ENCODE results near the gene HAAO.

The HAAO gene

DNA sequence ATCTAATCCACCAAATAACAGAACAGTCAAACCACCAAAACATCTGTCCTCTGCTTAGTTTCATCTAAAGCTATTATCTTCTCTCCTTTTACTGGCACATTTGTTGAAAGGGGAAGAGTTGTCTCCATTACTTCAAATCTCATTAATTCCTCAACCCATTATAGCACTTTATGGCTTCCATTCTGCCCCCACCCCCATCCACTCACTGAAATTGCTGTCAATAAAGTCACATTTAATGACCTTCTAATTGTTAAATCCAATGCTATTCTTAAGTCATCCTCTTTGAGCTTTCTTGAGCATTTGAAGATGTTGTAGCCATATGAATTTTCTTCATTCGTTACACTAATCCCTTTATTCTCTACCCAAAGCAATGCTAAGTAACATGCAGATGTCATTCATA, 33.6 kb downstream of the HAAO start:
- TF ChIP-seq TEAD4 (IDR thresholded peaks at IDR 0.05) (no peak), FOXM1 (IDR thresholded peaks at IDR 0.05; ENCODE audit: borderline replicate concordance, low read depth) (no peak), RAD21 (IDR thresholded peaks at IDR 0.05; ENCODE audit: low read depth) (no peak), EGR1 (IDR thresholded peaks at IDR 0.05) (no peak), ZBTB7A (IDR thresholded peaks at IDR 0.05; ENCODE audit: low read depth) (no peak), EP300 (IDR thresholded peaks at IDR 0.05; ENCODE audit: borderline replicate concordance) (no peak), YY1 (IDR thresholded peaks at IDR 0.05; ENCODE audit: low read depth) (no peak), TAF1 (IDR thresholded peaks at IDR 0.05; ENCODE audit: low read depth) (no peak), CEBPB (IDR thresholded peaks at IDR 0.05) (no peak), NFIC (IDR thresholded peaks at IDR 0.05) (no peak)
- TF ChIP-seq, protein P1, sequence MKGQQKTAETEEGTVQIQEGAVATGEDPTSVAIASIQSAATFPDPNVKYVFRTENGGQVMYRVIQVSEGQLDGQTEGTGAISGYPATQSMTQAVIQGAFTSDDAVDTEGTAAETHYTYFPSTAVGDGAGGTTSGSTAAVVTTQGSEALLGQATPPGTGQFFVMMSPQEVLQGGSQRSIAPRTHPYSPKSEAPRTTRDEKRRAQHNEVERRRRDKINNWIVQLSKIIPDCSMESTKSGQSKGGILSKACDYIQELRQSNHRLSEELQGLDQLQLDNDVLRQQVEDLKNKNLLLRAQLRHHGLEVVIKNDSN (IDR thresholded peaks at IDR 0.05): no peak

DNA sequence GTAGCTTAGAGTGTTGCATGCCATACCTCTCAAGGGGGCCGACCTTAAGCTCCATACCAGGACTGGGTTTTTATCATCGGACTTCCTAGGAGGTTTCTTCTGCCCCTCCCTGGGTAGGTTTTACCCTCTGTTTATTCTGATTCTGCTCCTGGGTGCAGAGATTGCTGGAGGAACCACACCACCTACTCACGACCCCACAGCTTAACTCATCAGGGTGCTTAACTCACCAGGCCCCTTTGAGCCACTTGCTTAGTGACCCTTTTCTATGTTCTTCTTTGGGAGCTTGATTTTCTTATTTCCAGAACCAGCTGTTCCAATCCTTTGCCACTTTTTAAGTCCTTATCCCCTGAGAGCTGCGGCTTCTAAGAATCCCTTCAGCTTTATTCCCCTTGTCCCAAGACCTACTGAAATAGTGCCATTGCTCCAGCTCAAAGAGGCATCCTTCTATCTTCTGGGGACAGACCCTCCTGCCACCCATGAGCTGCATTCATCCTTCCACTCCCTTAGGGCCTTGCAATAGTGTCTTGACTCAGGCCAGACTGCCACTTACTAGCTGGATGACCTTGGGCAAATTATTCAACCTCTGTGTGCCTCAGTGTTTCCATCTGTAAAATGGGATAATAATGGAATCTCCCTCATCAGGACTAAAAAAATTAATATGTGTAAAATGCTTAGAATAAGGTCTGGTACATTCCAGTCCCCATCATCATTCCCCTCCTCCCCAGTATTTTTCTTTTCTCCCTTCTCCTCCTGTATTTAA, 34.2 kb downstream of the HAAO start:
- TF ChIP-seq, protein P1 (IDR thresholded peaks at IDR 0.05): no peak
- TF ChIP-seq YY1 (IDR thresholded peaks at IDR 0.05; ENCODE audit: low read depth): no peak

DNA sequence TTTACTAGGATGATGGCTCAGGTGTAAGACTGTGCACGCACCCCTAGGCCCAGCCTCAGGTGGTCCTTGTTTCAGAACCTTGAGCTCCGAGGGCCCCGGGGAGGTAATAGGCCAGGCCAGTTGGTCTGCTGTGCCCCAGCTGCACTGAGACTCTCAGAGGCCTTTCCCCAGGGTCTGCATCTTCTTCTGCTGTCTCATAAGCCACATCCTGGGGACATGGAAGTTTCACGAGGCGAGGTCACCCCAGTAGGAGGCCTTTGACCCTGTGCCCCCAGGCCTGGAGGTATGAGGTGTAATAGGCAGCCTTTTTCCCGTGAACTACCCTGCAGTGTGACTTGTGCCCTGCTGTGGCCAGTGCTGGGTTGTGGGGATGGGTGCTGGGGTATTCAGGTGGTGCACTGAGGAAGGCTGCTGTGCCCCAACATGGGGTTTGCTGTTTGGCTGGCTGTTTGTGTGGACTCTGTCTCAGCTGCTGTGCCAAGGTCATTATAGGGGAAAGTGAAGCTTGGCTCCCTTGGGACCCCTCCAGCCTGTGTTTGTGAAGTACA, 35.3 kb downstream of the HAAO start:
- TF ChIP-seq FOXM1 (IDR thresholded peaks at IDR 0.05; ENCODE audit: borderline replicate concordance, low read depth): no peak
- no peak for TF ChIP-seq TEAD4 (IDR thresholded peaks at IDR 0.05)
- TF ChIP-seq ZBTB7A (IDR thresholded peaks at IDR 0.05; ENCODE audit: low read depth): no peak
- TF ChIP-seq EP300 (IDR thresholded peaks at IDR 0.05; ENCODE audit: borderline replicate concordance): no peak
- TF ChIP-seq RAD21 (IDR thresholded peaks at IDR 0.05; ENCODE audit: low read depth): no peak
- no peak for TF ChIP-seq CREB1 (IDR thresholded peaks at IDR 0.05; ENCODE audit: low read depth)
- TF ChIP-seq NFIC (IDR thresholded peaks at IDR 0.05): no peak
- TF ChIP-seq, protein P2, sequence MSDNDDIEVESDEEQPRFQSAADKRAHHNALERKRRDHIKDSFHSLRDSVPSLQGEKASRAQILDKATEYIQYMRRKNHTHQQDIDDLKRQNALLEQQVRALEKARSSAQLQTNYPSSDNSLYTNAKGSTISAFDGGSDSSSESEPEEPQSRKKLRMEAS (IDR thresholded peaks at IDR 0.05): no peak
- no peak for TF ChIP-seq YY1 (IDR thresholded peaks at IDR 0.05; ENCODE audit: low read depth)
- TF ChIP-seq, protein P3, sequence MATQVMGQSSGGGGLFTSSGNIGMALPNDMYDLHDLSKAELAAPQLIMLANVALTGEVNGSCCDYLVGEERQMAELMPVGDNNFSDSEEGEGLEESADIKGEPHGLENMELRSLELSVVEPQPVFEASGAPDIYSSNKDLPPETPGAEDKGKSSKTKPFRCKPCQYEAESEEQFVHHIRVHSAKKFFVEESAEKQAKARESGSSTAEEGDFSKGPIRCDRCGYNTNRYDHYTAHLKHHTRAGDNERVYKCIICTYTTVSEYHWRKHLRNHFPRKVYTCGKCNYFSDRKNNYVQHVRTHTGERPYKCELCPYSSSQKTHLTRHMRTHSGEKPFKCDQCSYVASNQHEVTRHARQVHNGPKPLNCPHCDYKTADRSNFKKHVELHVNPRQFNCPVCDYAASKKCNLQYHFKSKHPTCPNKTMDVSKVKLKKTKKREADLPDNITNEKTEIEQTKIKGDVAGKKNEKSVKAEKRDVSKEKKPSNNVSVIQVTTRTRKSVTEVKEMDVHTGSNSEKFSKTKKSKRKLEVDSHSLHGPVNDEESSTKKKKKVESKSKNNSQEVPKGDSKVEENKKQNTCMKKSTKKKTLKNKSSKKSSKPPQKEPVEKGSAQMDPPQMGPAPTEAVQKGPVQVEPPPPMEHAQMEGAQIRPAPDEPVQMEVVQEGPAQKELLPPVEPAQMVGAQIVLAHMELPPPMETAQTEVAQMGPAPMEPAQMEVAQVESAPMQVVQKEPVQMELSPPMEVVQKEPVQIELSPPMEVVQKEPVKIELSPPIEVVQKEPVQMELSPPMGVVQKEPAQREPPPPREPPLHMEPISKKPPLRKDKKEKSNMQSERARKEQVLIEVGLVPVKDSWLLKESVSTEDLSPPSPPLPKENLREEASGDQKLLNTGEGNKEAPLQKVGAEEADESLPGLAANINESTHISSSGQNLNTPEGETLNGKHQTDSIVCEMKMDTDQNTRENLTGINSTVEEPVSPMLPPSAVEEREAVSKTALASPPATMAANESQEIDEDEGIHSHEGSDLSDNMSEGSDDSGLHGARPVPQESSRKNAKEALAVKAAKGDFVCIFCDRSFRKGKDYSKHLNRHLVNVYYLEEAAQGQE (IDR thresholded peaks at IDR 0.05; ENCODE audit: low read depth): no peak
- TF ChIP-seq, protein P1 (IDR thresholded peaks at IDR 0.05): no peak
- TF ChIP-seq TAF1 (IDR thresholded peaks at IDR 0.05; ENCODE audit: low read depth): no peak
- no peak for TF ChIP-seq CEBPB (IDR thresholded peaks at IDR 0.05)
- TF ChIP-seq EGR1 (IDR thresholded peaks at IDR 0.05): no peak
- no peak for TF ChIP-seq TCF12 (IDR thresholded peaks at IDR 0.05; ENCODE audit: low read depth)

DNA sequence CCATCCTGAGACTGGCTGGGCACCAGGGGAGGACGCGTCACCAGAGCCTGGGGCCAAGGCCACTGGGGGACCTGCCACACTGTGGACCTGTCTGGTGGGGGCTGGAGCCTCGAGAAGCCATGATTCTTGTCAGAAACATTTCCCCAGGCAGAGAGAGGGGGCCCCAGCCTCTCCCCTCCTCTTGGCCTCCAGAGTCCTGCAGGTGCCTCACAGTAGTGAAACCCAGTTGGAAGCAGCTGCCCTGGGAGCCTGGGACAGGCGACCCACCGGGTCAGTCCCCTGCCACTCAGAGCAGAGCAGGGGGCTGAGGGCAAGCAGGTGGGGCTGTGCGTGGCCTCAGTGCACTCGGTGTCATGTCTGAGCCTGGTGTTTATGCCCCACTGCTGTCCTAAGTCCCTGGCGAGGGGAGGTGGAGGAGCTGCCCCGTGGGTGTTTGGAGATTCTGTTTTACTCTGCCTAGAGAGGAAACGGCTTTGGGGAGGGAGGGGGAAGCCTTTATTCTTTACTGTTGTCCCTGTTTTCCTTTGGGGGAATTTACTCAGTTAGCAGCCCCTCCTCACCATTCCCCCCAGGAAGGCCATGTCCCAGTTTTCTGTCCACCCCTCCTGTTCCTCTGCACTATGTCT, 36.1 kb downstream of the HAAO start:
- TF ChIP-seq TCF12 (IDR thresholded peaks at IDR 0.05; ENCODE audit: low read depth): no peak
- no peak for TF ChIP-seq EP300 (IDR thresholded peaks at IDR 0.05; ENCODE audit: borderline replicate concordance)
- no peak for TF ChIP-seq CEBPB (IDR thresholded peaks at IDR 0.05)
- no peak for TF ChIP-seq RAD21 (IDR thresholded peaks at IDR 0.05; ENCODE audit: low read depth)
- no peak for TF ChIP-seq TAF1 (IDR thresholded peaks at IDR 0.05; ENCODE audit: low read depth)
- no peak for TF ChIP-seq EGR1 (IDR thresholded peaks at IDR 0.05)
- no peak for TF ChIP-seq ZBTB7A (IDR thresholded peaks at IDR 0.05; ENCODE audit: low read depth)
- TF ChIP-seq FOXM1 (IDR thresholded peaks at IDR 0.05; ENCODE audit: borderline replicate concordance, low read depth): no peak
- TF ChIP-seq, protein P2 (IDR thresholded peaks at IDR 0.05): no peak
- TF ChIP-seq TEAD4 (IDR thresholded peaks at IDR 0.05): no peak
- no peak for TF ChIP-seq YY1 (IDR thresholded peaks at IDR 0.05; ENCODE audit: low read depth)
- TF ChIP-seq CREB1 (IDR thresholded peaks at IDR 0.05; ENCODE audit: low read depth): no peak
- TF ChIP-seq NFIC (IDR thresholded peaks at IDR 0.05): no peak
- TF ChIP-seq, protein P1 (IDR thresholded peaks at IDR 0.05): no peak
- TF ChIP-seq, protein P3 (IDR thresholded peaks at IDR 0.05; ENCODE audit: low read depth): no peak
